Measurements from ENCODE around the gene IL9R.

GRCh38 chrX:156005144-156005543, 7.6 kb downstream of the IL9R start:
- TF ChIP-seq CTCF (IDR thresholded peaks at IDR 0.05): no peak
- no peak for TF ChIP-seq POLR2A (IDR thresholded peaks at IDR 0.05)
